ENCODE measurements around the gene TNFRSF14.

- TF ChIP-seq GATA2 (IDR thresholded peaks at IDR 0.05; ENCODE audit: low read depth, low read length), result no peak
- no peak for TF ChIP-seq GATA3 (IDR thresholded peaks at IDR 0.05; ENCODE audit: low read depth, low read length)
Observed at GRCh38 chr1:2583871-2584351, 27.7 kb downstream of the TNFRSF14 start.
